ENCODE results near the gene ATP9A.

Gene ATP9A

DNA sequence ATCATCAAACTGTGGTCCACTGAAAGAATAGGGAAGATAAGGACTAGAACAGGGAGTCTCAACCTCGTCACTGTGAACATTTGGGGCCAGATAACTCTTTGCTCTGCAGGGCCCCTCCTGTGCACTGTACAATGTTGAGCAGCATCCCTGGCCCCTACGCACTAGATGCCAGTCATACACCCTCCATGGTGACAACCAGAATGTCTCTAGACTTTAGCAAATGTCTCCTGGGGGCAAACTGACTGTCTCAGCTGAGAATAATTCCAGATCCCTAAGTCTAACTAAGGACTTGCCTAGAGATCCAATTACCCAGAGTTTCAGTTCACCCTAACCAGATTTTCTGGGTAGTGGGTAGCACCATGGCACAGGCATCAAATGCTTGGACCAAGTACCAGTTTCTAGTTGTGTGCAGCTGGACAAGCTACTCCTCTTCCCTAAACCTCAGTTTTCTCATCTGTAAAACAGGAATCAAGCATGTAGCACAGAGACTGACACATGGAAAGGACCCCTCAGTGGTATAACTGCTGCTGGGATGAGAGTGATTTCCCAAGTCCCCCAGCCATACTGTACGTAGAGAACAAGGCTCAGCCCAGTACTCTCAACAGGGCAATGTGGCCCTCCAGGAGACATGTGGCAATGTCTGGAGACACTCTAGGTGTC, 138.7 kb downstream of the ATP9A start (continued):
- no peak for TF ChIP-seq ZNF223 (tag by site-specific recombination; IDR thresholded peaks at IDR 0.05)
- TF ChIP-seq, protein P1, sequence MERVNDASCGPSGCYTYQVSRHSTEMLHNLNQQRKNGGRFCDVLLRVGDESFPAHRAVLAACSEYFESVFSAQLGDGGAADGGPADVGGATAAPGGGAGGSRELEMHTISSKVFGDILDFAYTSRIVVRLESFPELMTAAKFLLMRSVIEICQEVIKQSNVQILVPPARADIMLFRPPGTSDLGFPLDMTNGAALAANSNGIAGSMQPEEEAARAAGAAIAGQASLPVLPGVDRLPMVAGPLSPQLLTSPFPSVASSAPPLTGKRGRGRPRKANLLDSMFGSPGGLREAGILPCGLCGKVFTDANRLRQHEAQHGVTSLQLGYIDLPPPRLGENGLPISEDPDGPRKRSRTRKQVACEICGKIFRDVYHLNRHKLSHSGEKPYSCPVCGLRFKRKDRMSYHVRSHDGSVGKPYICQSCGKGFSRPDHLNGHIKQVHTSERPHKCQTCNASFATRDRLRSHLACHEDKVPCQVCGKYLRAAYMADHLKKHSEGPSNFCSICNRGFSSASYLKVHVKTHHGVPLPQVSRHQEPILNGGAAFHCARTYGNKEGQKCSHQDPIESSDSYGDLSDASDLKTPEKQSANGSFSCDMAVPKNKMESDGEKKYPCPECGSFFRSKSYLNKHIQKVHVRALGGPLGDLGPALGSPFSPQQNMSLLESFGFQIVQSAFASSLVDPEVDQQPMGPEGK (tag by site-specific recombination; IDR thresholded peaks at IDR 0.05) = no peak

DNA sequence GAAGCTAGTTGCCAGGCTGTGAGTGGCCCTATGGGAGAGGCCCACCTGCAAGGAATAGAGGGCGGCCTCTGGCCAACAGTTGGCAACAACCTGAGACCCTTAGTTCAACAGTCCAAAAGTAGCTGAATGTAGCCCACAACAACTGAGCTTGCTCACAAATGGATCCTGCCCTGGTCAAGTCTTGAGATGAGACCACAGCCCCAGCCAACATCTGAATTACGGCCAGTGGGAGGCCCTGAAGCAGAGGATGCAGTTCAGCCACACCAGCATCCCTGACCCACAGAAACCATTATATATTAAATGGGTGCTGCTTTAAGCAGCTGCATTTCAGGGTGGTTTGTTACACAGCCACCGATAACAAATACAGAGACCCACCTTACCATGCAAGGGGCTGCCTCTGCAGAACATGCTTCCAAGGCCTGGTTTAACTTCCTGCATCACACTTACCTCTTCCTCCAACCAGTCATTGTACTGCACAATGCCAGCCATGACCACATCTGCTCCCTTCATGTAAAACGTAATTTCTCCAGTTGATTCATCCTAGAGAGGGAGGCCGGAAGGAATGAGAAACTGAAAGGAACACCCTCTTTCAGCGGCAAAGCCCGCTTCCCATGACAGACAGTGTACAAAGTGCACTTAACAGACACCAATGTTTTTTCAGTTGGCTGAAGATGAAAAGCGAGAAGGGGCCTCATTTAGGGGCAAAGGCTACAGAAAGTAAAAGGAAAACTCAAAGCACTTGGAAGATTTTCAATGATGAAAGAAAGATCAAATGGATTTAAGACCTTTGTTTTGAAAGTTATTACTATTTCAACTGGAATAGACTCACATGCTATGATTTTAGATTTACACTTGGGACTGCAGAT, 139.4 kb downstream of the ATP9A start:
- peaks cover 10% of the 10 kb centered on the region for H3K4me1 ChIP-seq (ENCODE audit: control insufficient read depth, insufficient read depth, low read length)
- TF ChIP-seq, protein P2, sequence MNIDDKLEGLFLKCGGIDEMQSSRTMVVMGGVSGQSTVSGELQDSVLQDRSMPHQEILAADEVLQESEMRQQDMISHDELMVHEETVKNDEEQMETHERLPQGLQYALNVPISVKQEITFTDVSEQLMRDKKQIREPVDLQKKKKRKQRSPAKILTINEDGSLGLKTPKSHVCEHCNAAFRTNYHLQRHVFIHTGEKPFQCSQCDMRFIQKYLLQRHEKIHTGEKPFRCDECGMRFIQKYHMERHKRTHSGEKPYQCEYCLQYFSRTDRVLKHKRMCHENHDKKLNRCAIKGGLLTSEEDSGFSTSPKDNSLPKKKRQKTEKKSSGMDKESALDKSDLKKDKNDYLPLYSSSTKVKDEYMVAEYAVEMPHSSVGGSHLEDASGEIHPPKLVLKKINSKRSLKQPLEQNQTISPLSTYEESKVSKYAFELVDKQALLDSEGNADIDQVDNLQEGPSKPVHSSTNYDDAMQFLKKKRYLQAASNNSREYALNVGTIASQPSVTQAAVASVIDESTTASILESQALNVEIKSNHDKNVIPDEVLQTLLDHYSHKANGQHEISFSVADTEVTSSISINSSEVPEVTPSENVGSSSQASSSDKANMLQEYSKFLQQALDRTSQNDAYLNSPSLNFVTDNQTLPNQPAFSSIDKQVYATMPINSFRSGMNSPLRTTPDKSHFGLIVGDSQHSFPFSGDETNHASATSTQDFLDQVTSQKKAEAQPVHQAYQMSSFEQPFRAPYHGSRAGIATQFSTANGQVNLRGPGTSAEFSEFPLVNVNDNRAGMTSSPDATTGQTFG (tag by site-specific recombination; IDR thresholded peaks at IDR 0.05; ENCODE audit: borderline replicate concordance) = no peak
- no peak for TF ChIP-seq MYNN (tag by site-specific recombination; IDR thresholded peaks at IDR 0.05; ENCODE audit: borderline replicate concordance)
- no peak for TF ChIP-seq PRDM1 (tag by site-specific recombination; IDR thresholded peaks at IDR 0.05)
- TF ChIP-seq ZNF274 (IDR thresholded peaks at IDR 0.05; ENCODE audit: low read length) = no peak
- no peak for TF ChIP-seq ZNF274 (tag by site-specific recombination; IDR thresholded peaks at IDR 0.05; ENCODE audit: borderline replicate concordance)
- TF ChIP-seq ZNF501 (tag by site-specific recombination; IDR thresholded peaks at IDR 0.05) = no peak
- TF ChIP-seq IKZF3 (tag by site-specific recombination; IDR thresholded peaks at IDR 0.05) = no peak
- no peak for TF ChIP-seq ZNF37A (tag by site-specific recombination; IDR thresholded peaks at IDR 0.05)
- TF ChIP-seq ZNF114 (tag by site-specific recombination; IDR thresholded peaks at IDR 0.05) = no peak
- no peak for TF ChIP-seq OVOL3 (tag by site-specific recombination; IDR thresholded peaks at IDR 0.05)
- no peak for TF ChIP-seq ZNF658 (tag by site-specific recombination; IDR thresholded peaks at IDR 0.05)
- TF ChIP-seq ZNF202 (tag by site-specific recombination; IDR thresholded peaks at IDR 0.05; ENCODE audit: borderline replicate concordance) = no peak
- TF ChIP-seq ZNF335 (tag by site-specific recombination; conservative IDR thresholded peaks at IDR 0.05) = no peak
- no peak for TF ChIP-seq YY2 (tag by site-specific recombination; IDR thresholded peaks at IDR 0.05)
- no peak for TF ChIP-seq ZNF157 (tag by site-specific recombination; IDR thresholded peaks at IDR 0.05)
- TF ChIP-seq ZBTB21 (tag by site-specific recombination; IDR thresholded peaks at IDR 0.05) = no peak
- no peak for TF ChIP-seq ZNF112 (tag by site-specific recombination; IDR thresholded peaks at IDR 0.05)
- TF ChIP-seq KLF10 (tag by site-specific recombination; IDR thresholded peaks at IDR 0.05) = no peak
- TF ChIP-seq ZIC2 (tag by site-specific recombination; IDR thresholded peaks at IDR 0.05) = no peak
- no peak for TF ChIP-seq KLF16 (tag by site-specific recombination; IDR thresholded peaks at IDR 0.05)
- no peak for TF ChIP-seq ZNF529 (tag by site-specific recombination; IDR thresholded peaks at IDR 0.05; ENCODE audit: insufficient replicate concordance)
- H3K9me3 ChIP-seq (ENCODE audit: control insufficient read depth, insufficient read depth, low read depth, low read length) = no peaks in the 10 kb centered on the region
- no peak overlapping the region for H3K4me3 ChIP-seq (ENCODE audit: low read depth, low read length)
- no peak overlapping the region for H3K27ac ChIP-seq (ENCODE audit: extremely low read depth, low read depth, low read length)
- ChIA-PET POLR2A (no interaction called here), CTCF (interaction anchor here (0.7 to 1.1 kb wide), 6 partner anchors 34 to 645 kb away, joined by 3 to 6 read pairs (median 4); no protein-coding TSS in a partner anchor)
- H3K36me3 ChIP-seq (ENCODE audit: control insufficient read depth in 2 of 2, insufficient read depth in 1 of 2, low read length in 2 of 2) = peaks cover 0 to 17% of the 10 kb centered on the region in 2 experiments; a peak in 2 of 3 replicates

Data from HEK293 (cell line).